8988T (cell line): ENCODE data around the gene SEPTIN12.
"Not testable (repeated sequence)": the region's sequence is repeated elsewhere in the genome, so short reads cannot be mapped to it uniquely, and the experiment has no call there.

Source experiments
- DNase-seq: peaks from one replicate; pipeline ENCODE4 v3.0.0; 2011

The SEPTIN12 gene

GRCh38 chr16:4750896-4751295 lies 37.2 kb downstream of the SEPTIN12 start:
- DNase-seq = no peak

GRCh38 chr16:4749700-4750257 lies 38.4 kb downstream of the SEPTIN12 start:
- no peak for DNase-seq

- no peak for DNase-seq
These were observed 39.3 kb downstream of the SEPTIN12 start for GRCh38 chr16:4748682-4749411.

- DNase-seq = no peak
These were observed 40.1 kb downstream of the SEPTIN12 start for GRCh38 chr16:4747906-4748681.

DNA sequence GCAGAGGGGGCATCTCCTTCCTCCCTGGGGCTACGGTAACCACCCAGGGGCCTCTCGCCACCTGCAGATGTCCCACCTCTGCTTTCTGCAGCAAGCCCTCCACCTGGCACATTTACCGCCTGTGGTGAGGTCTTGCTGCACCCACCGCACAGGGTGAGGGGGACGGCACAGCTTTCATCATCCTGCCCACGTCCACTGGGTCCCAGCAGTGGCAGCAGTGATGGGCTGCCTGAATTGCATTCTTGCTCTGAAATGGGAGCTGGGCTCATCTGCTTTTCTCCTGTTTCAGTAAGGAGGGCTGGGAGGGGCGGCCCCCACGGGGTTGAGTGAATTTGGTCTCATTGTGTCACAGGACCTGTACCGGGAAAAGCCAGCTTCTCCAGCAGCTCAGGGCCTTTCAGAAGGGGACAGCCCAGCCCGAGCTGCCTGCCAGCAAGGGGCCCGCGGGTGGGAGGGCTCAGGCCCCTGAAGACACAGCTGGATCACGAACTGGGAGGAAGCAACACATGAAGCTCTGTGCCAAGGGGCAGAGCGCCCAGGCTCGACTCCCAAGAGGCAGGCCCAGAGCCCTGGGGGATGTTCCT lies 41.1 kb downstream of the SEPTIN12 start:
- no peak for DNase-seq

GRCh38 chr16:4746215-4746614 lies 41.9 kb downstream of the SEPTIN12 start:
- no peak for DNase-seq

DNA sequence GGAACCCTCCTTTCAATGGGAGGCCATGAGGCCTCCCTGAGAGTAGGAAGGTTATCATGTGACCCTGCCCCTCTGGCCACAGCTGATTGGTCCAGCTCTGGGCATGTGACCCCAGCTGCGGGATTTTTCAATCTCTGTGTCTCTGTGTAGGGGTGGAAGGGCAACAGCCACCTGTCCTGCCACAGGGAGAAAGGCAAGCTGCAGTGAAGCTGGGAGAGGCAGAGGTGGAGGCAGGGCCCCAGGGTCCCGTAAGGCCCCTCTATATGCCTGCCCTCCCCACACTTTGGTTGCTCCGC lies 42.9 kb downstream of the SEPTIN12 start:
- DNase-seq = no peak

DNA sequence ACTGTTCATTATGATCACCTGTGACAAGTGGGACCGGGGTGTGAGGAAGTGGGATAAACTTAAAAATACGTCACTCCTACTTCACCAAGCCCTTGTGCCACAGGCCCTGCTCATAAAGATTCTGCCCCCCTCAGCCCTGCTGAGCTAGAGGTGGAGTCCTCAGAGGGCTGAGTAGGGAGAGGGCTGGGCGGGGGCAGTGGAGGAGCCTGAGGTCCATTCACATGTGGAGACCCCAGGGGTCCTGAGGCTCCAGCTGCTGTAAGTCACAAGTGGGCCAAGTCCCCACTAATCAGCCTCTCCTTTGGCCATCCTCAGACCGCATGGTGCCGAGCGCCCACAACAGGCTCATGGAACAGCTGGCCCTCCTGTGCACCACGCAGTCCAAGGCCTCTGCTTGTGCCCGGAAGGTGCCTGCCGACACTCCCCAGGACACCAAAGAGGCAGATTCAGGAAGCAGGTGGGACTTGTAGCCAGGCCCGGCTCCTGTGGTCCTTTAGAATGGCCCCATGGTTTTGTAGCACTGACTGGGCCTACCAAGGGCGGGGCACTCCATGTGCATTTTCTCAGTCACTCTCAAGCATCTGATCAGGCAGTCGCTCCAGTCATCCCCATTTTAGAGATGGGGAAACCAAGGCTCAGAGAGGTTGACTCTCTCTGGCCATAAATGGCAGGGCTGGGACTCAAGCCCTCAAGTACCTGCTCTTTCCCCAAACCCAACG lies 43.4 kb downstream of the SEPTIN12 start:
- DNase-seq = no peak

- DNase-seq = no peak
These were observed 44.8 kb downstream of the SEPTIN12 start for GRCh38 chr16:4743226-4743878.

- DNase-seq = not testable (repeated sequence)
These were observed 49.8 kb downstream of the SEPTIN12 start for GRCh38 chr16:4738370-4738769.

DNA sequence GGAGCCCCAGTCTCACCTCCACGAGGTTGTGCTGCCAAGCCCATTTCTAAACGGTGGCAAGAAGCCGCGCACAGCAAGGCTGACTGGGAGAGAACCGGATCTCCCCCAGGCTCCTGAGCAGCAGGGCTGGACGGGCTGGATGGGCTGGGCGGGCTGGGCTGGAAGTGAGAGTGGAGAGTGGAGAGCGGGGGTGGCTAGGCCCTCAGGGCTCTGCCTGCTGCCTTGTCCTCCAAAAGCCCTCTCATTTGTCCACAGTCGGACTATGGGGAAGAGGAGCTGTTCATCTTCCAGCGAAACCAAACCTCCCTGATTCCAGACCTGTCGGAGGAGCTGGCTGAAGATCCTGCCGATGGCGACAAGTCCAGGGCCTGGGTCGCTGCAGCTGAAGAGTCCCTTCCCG lies 50.6 kb downstream of the SEPTIN12 start:
- no peak for DNase-seq

DNA sequence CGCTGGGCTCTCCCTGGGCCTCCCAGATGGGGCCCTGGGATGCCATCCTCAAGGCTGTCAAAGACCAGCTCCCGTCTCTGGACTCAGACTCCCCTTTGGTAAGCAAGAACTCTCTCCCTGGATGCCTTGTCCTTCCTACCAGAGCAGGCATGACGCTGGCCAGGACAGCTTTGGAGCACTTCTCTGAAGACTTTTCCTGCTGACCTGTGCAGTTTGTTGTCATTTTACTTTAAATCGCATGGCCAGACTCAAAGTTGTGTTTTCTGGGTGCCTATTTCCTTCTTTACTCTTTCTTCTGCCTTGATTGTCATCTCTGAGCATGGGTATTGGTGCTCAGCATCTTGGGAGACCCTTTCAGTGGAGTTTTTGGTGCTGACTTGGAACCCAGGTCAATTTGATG lies 51.6 kb downstream of the SEPTIN12 start:
- no peak for DNase-seq

- DNase-seq = peak; percentile 68
These were observed 53.2 kb downstream of the SEPTIN12 start for GRCh38 chr16:4734730-4735535.

DNA sequence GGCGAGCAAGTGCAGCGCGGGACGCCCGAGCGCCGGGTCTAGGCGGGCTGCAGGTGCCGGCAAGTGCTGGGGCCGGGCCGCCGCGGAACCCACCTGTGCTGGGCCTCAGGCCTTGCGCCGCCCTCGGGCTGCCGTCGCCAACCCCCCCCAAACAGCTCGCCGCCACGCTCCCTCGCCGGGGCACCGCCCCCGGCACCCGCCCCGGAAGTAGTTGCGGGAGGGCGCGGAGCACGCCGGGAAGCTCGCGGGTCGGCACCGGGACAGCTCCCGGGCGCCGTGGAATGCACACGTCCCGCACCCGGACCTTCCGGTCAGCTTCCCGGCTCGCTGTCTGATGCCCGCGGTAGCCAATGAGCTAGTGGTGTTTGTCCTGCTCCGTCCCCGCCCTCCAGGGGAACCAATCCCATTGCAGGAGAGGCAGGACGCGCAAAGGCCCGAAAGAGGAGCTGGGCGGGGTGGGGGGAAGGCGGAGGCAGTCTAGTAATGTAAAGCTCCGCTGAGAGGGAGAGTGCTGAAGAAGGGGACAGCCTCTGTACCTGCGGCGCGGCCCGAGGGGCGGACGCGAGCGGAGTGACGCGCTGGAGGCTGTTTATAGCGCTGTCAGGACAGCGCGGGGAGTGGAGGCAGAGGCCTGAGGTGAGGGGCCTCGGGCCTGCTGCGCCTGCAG lies 53.9 kb downstream of the SEPTIN12 start, which contains the start of the genes ANKS3 and DNAAF8:
Gene ANKS3, minus strand, starts transcription at position 209 of the 667 bp plus-strand sequence. CDS start 4,122 bp downstream, outside the sequence.
Gene DNAAF8, plus strand, starts transcription at position 475 of the 667 bp plus-strand sequence. CDS start 1,978 bp downstream, outside the sequence.
- DNase-seq = peak; percentile 76

DNA sequence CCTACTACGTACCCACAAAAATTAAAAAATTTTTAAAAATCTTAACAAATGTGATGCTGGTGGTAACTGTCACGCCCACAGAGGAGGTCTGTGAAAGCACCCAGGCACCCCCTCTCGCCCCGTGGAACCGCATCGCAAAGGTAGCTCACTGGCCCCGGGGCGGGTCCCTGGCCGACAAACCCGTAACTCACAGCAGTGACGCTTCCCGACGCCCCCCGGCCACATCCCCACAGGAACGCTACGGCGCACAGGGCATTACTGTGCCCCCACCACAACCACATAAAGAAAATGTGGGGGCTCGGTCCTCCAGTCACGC lies 54.4 kb downstream of the SEPTIN12 start:
- no peak for DNase-seq

DNA sequence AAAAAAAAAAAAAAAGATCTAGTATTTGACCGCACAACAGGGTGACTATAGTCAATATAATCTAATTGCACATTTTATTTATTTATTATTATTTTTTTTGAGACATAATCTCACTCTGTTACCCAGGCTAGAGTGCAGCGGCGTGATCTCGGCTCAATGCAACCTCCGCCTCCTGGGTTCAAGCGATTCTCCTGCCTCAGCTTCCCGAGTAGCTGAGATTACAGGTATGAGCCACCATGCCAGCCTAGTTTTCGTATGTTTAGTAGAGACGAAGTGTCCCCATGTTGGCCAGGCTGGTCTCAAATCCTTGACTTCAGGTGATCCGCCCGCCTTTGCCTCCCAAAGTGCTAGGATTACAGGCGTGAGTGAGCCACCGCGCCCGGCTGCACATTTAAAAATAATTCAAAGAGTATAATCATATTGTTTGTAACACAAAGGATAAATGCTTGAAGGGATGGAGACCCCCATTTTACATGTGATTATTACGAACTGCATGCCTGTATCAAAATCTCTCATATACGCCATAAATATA lies 54.9 kb downstream of the SEPTIN12 start:
- DNase-seq = no peak

DNA sequence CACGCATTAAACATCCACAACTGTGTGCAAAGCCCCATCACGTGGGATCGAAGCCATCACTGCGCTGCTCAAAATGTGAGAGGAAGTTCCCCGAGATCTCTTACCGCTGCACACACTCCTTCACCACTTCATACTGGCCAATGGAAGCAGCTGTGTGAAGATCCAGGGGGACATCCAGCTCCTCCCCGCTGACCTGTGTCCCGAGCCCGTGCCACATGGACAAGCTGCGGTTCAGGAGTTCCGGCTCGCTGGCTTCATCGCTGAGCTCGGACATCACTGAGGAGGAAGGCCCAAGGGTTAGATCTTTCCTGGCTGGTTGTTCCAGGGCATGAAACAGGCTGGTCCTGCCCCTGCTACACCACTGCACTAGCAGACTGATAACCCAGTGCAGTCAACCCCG lies 58.3 kb downstream of the SEPTIN12 start:
- DNase-seq = no peak

DNA sequence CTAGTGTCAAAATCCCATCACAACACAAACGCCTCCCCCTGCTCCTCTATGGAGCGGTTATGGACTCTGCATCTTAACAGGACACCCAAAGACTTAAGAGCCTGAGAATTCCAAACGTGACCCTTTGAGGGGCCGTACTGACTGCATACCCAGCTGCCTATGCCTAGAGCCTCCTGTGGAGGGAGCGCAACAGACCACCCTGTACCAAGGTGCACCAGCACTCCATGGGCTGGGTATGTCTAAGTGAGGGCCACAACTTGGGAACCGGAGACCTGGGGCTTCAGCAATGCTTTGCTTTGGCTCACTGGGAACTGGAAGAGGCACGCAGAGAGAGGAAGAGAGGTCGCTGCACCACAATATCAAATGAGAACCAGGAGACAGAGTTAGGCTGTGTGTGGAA lies 59.5 kb downstream of the SEPTIN12 start:
- no peak for DNase-seq
